ENCODE data around the gene SMG6. TPM values are rescaled to one million over a fixed set of nuclear protein-coding genes. Genes with fewer than 3 reads are reported as not detected.
A peak's percentile ranks its signal among the peaks of the same experiment; 100 is the strongest.

The SMG6 gene
- total and polyA plus RNA-seq, 2 experiments from 2014 or later, result 11.9 to 19.9 TPM

DNA sequence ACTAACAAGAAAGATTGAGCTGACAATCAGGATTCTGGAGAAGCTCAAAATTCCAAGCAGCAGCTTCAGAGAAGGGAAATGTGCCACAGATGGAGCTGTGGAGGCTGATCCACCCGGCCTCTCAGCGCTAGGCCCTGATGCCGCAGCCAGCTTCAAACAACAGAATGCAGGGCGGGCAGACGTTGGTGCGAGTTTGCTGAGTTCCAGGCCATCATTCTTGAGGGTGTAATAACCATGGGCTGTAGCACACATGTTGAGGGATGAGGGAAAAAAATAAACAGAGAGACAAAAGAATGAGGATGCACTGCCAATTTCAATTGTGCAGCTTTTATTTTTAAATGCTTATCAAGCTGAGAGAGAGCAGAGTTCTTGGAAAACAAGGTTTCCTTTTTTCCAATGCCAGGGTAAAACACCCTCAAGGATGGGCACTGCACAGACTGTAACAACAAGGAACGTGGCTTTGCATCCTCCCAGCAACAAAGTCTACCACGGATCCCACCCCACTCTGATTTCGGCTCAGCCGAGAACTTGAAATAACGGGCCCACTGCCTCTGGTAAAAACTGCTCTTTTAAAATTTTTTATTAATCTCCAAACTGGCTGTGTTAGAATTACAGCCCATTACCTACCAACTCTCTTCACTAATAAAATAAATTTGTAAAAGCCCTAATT, 90.2 kb downstream of the SMG6 start:
- H3K36me3 ChIP-seq (replicated peaks; ENCODE audit: insufficient read depth, low read depth), result no peaks in the 10 kb centered on the region
- H4K20me1 ChIP-seq (ENCODE audit: insufficient read depth, poor library complexity, severe bottlenecking), result no peaks in the 10 kb centered on the region
- H3K9me3 ChIP-seq (ENCODE audit: low read depth), result no peaks in the 10 kb centered on the region
- H3K27ac ChIP-seq, result peak overlapping the region; percentile 96
- DNase-seq (ENCODE audit: low spot score), result no peak
- 57% methylated on average over 11 of the region's 11 CpGs for WGBS (ENCODE audit: low lambda C conversion rate, missing lambda C conversion rate)
- no peaks in the 10 kb centered on the region for H3K9me2 ChIP-seq (replicated peaks; ENCODE audit: insufficient read depth)
- TF ChIP-seq, protein P1, sequence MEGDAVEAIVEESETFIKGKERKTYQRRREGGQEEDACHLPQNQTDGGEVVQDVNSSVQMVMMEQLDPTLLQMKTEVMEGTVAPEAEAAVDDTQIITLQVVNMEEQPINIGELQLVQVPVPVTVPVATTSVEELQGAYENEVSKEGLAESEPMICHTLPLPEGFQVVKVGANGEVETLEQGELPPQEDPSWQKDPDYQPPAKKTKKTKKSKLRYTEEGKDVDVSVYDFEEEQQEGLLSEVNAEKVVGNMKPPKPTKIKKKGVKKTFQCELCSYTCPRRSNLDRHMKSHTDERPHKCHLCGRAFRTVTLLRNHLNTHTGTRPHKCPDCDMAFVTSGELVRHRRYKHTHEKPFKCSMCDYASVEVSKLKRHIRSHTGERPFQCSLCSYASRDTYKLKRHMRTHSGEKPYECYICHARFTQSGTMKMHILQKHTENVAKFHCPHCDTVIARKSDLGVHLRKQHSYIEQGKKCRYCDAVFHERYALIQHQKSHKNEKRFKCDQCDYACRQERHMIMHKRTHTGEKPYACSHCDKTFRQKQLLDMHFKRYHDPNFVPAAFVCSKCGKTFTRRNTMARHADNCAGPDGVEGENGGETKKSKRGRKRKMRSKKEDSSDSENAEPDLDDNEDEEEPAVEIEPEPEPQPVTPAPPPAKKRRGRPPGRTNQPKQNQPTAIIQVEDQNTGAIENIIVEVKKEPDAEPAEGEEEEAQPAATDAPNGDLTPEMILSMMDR (IDR thresholded peaks at IDR 0.05; ENCODE audit: poor library complexity), result no peak
- no peak for TF ChIP-seq EZH2phosphoT487 (IDR thresholded peaks at IDR 0.05; ENCODE audit: low read depth, severe bottlenecking, unreplicated experiment)
- TF ChIP-seq EZH2 (IDR thresholded peaks at IDR 0.05; ENCODE audit: borderline replicate concordance), result no peak
- H3K27me3 ChIP-seq, result no peaks in the 10 kb centered on the region
- no peak overlapping the region for H3K4me3 ChIP-seq
- H3K4me2 ChIP-seq, result peak overlapping the region; percentile 57
- peaks cover 26% of the 10 kb centered on the region for H3K79me2 ChIP-seq
- H3K4me1 ChIP-seq (ENCODE audit: insufficient read depth), result peaks cover 35% of the 10 kb centered on the region
- no peak overlapping the region for H2AFZ ChIP-seq

DNA sequence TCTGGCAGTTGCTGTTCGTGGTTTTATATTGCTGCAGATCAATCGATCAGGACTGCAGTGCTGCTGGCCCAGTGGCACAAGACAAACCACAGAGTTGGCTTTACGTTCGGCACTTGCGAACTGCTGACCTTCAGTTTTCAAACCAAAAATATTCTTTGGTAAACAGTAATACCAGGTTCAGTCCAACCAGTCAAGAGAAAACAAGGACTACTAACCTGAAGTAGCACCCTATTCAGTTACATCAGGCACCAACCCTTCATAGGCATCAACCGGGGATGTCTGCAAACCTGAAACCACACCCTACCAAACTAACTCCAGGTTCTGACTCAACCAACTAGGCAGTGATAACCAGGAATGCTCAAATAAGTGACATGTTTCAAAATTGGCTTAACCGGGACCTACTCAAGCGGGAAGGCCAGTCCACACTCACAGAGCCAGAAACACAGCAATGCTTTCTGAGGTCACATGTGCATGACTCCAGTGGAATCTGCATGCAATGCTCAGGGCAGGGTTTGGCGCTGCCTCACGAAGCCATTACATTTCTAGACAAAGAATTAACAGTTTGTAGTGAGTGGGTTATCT, 91.1 kb downstream of the SMG6 start:
- Histone ChIP-seq H3K9me2 (replicated peaks; ENCODE audit: insufficient read depth) (no peaks in the 10 kb centered on the region), H3K4me1 (ENCODE audit: insufficient read depth) (peaks cover 35% of the 10 kb centered on the region), H3K36me3 (replicated peaks; ENCODE audit: insufficient read depth, low read depth) (no peaks in the 10 kb centered on the region), H3K27ac (peak overlapping the region; percentile 96), H3K79me2 (peaks cover 23% of the 10 kb centered on the region), H3K4me2 (peak overlapping the region; percentile 57), H4K20me1 (ENCODE audit: insufficient read depth, poor library complexity, severe bottlenecking) (no peaks in the 10 kb centered on the region), H3K27me3 (no peaks in the 10 kb centered on the region), H3K9me3 (ENCODE audit: low read depth) (no peaks in the 10 kb centered on the region), H3K4me3 (no peak overlapping the region), H2AFZ (no peak overlapping the region)
- TF ChIP-seq EZH2 (IDR thresholded peaks at IDR 0.05; ENCODE audit: borderline replicate concordance), result no peak
- TF ChIP-seq, protein P1 (IDR thresholded peaks at IDR 0.05; ENCODE audit: poor library complexity), result no peak
- TF ChIP-seq EZH2phosphoT487 (IDR thresholded peaks at IDR 0.05; ENCODE audit: low read depth, severe bottlenecking, unreplicated experiment), result no peak
- DNase-seq (ENCODE audit: low spot score), result no peak
- WGBS (ENCODE audit: low lambda C conversion rate, missing lambda C conversion rate), result 83% methylated on average over 10 of the region's 10 CpGs

DNA sequence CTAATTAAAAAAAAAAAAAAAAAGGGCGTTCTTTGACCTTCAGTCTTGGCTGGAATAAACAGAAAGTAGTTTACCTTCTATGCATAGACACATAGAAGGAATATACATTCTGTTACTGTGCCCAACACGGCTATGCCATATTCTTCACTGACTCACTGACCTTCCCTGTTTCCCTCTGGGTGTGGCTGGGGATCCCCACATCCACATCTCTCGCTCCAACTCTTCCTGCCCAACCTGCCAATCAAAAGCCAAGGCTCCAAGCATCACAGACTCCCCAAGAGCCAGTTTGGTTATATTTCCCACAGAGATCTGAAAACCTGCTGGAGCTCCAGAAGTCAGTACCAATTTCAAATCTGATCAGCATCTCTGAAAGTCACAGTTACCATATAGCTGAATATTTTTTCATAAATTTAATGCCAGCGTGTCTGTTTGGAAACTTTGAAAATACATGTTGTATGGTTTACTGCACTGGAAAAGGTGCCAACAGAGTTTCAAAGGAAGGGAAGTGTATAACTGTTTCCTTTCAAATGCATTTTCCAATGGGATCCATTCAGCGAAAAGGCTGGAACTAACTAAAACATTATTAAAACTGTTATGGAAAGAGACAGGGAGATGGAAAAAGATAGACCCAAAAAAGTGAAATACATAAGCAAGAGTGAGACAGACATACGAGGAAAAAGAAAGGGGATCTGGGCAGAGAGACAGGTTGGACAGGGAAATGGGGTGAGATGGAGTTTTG, 91.8 kb downstream of the SMG6 start:
- no peak overlapping the region for H2AFZ ChIP-seq
- no peaks in the 10 kb centered on the region for H4K20me1 ChIP-seq (ENCODE audit: insufficient read depth, poor library complexity, severe bottlenecking)
- no peaks in the 10 kb centered on the region for H3K27me3 ChIP-seq
- TF ChIP-seq EZH2phosphoT487 (IDR thresholded peaks at IDR 0.05; ENCODE audit: low read depth, severe bottlenecking, unreplicated experiment) (no peak), EZH2 (IDR thresholded peaks at IDR 0.05; ENCODE audit: borderline replicate concordance) (no peak)
- TF ChIP-seq, protein P1 (IDR thresholded peaks at IDR 0.05; ENCODE audit: poor library complexity), result no peak
- H3K4me3 ChIP-seq, result no peak overlapping the region
- H3K9me2 ChIP-seq (replicated peaks; ENCODE audit: insufficient read depth), result no peaks in the 10 kb centered on the region
- DNase-seq (ENCODE audit: low spot score), result no peak
- no peak overlapping the region for H3K4me2 ChIP-seq
- H3K36me3 ChIP-seq (replicated peaks; ENCODE audit: insufficient read depth, low read depth), result no peaks in the 10 kb centered on the region
- H3K4me1 ChIP-seq (ENCODE audit: insufficient read depth), result peaks cover 35% of the 10 kb centered on the region
- no peaks in the 10 kb centered on the region for H3K9me3 ChIP-seq (ENCODE audit: low read depth)
- peak overlapping the region; percentile 96 for H3K27ac ChIP-seq
- peaks cover 23% of the 10 kb centered on the region for H3K79me2 ChIP-seq
- WGBS (ENCODE audit: low lambda C conversion rate, missing lambda C conversion rate), result 92% methylated on average over 6 of the region's 6 CpGs

All from hepatocyte (in vitro differentiated cells).